IMR-90 (cell line): ENCODE data around the gene CLPTM1L. TPM values are rescaled to one million over a fixed set of nuclear protein-coding genes. Genes with fewer than 3 reads are reported as not detected.

Experiments used
- BHLHE40 ChIP-seq: fragments of 150-350 bp; IDR thresholded peaks from 2 replicates; pipeline ENCODE4 v1.6.1; 2016; ENCODE audit warnings: mild to moderate bottlenecking, low read depth, low read length
- CHD1 ChIP-seq: IDR thresholded peaks from 2 replicates; pipeline ENCODE4 v1.6.1; 2012; ENCODE audit warnings: low read depth, low read length, improper control_type of control experiment
- ELK1 ChIP-seq: fragments of 150-350 bp; IDR thresholded peaks from 2 replicates; pipeline ENCODE4 v1.6.1; 2016; ENCODE audit warnings: low read depth, mild to moderate bottlenecking, low read length, moderate library complexity, borderline replicate concordance
- MAFK ChIP-seq: IDR thresholded peaks from 2 replicates; pipeline ENCODE4 v1.6.1; 2012; ENCODE audit warnings: low read depth, low read length, improper control_type of control experiment
- USF2 ChIP-seq: fragments of 150-350 bp; IDR thresholded peaks from 2 replicates; pipeline ENCODE4 v1.6.1; 2017; ENCODE audit warnings: mild to moderate bottlenecking, antibody characterized with exemption, low read length, low read depth
- polyA plus RNA-seq, 3 experiments: library from polyadenylated mRNA; depleted of rRNA; stranded (reverse); fragments of >200 nt; gene quantifications; 2 replicates each; pipeline ENCODE4 v1.2.3, GENCODE V29; 2012; ENCODE audit warnings: low replicate concordance in 1 of 3
- total RNA-seq: library from RNA; depleted of rRNA; stranded (reverse); fragments of >200 nt; gene quantifications from 2 replicates; pipeline ENCODE4 v1.2.3, GENCODE V29; 2012

CLPTM1L gene
- total and polyA plus RNA-seq, 2 of the 4 experiments (the other 2 are of a cell fraction), result 114 to 137 TPM

GRCh38 chr5:1279443-1280151, 65.3 kb downstream of the CLPTM1L start (continued):
- TF ChIP-seq CHD1, result no peak
- TF ChIP-seq MAFK, result no peak
- TF ChIP-seq BHLHE40, result no peak
- TF ChIP-seq USF2, result no peak
- TF ChIP-seq ELK1, result no peak
